ENCODE results near the gene HPS1.

HPS1 gene

DNA sequence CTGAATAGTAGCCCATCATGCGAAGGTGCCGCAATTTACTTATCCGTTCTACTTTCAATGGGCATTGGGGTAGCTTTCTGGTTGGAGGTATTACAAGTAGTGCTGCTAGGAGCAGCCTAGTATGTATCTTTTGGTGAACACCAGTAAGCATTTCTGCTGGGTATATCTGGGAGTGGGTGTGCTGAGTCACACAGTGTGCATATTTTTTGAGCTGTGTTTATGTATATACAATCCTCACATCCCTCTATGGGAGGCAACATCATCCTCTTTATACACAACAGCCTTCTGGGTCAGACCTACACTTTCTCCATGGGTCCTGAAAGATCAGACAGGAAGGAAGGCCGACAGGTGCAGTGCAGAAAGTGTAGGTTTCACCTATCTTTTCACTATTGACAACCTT lies 68.0 kb downstream of the HPS1 start:
- no peaks in the 10 kb centered on the region for H3K36me3 ChIP-seq (ENCODE audit: control insufficient read depth in 2 of 2, insufficient read depth in 2 of 2, low read length in 2 of 2)
- H3K9me3 ChIP-seq (ENCODE audit: control insufficient read depth in 2 of 2, low read length in 2 of 2): no peaks in the 10 kb centered on the region
- H3K4me1 ChIP-seq (ENCODE audit: control insufficient read depth in 2 of 2, insufficient read depth in 2 of 2, low read length in 2 of 2): no peaks in the 10 kb centered on the region
- no peaks in the 10 kb centered on the region for H3K27me3 ChIP-seq (ENCODE audit: control insufficient read depth in 2 of 2, insufficient read depth in 2 of 2, low read length in 2 of 2)
- H3K9ac ChIP-seq (ENCODE audit: low read depth in 1 of 2, low read length in 2 of 2): no peak overlapping the region
- no peak overlapping the region for H3K4me3 ChIP-seq (ENCODE audit: low read length in 2 of 2)
- H3K27ac ChIP-seq (ENCODE audit: low read depth in 2 of 2, low read length in 2 of 2): no peak overlapping the region

DNA sequence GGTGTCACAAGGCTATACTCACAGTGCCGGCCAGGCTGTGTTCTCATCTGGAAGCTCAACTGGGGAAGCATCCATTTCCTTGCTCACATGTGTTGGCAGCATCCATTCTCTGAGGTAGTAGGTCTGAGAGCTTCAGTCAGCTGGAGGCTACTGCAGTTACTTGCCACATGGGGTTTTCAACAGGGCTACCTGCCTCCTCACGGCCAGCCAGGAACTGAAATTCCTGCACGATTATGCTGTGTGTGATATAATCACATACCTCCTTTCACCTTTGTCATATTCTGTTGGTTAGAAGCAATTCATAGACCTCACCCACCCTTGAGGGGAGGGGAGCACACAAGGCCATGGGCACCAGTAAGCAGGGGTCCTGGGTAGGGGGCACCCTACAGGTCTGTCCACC lies 69.2 kb downstream of the HPS1 start:
- H3K36me3 ChIP-seq (ENCODE audit: control insufficient read depth in 2 of 2, insufficient read depth in 2 of 2, low read length in 2 of 2): no peaks in the 10 kb centered on the region
- no peak overlapping the region for H3K9ac ChIP-seq (ENCODE audit: low read depth in 1 of 2, low read length in 2 of 2)
- no peak overlapping the region for H3K27ac ChIP-seq (ENCODE audit: low read depth in 2 of 2, low read length in 2 of 2)
- H3K4me1 ChIP-seq (ENCODE audit: control insufficient read depth in 2 of 2, insufficient read depth in 2 of 2, low read length in 2 of 2): no peaks in the 10 kb centered on the region
- H3K4me3 ChIP-seq (ENCODE audit: low read length in 2 of 2): no peak overlapping the region
- no peaks in the 10 kb centered on the region for H3K27me3 ChIP-seq (ENCODE audit: control insufficient read depth in 2 of 2, insufficient read depth in 2 of 2, low read length in 2 of 2)
- no peaks in the 10 kb centered on the region for H3K9me3 ChIP-seq (ENCODE audit: control insufficient read depth in 2 of 2, low read length in 2 of 2)

DNA sequence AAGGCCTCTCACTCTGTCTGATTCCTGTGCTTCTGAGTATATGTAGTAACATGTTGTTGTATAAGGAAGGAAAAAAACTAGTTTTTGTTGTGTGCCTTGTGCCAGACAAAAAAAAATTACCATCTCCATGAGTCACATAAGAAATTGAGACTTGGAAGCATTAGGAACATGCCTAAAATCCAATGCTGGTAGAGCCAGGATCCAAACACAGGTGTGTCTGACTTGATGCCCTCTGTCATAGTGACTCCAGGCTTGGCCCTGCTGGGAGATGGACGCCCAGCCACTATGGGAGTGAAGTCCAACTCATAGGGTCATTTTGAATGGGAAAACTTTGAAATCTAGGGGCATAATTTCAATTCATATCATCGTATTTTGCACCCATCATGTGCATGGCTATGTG lies 69.7 kb downstream of the HPS1 start:
- Histone ChIP-seq H3K4me3 (ENCODE audit: low read length in 2 of 2) (no peak overlapping the region), H3K36me3 (ENCODE audit: control insufficient read depth in 2 of 2, insufficient read depth in 2 of 2, low read length in 2 of 2) (no peaks in the 10 kb centered on the region), H3K27ac (ENCODE audit: low read depth in 2 of 2, low read length in 2 of 2) (no peak overlapping the region), H3K9me3 (ENCODE audit: control insufficient read depth in 2 of 2, low read length in 2 of 2) (no peaks in the 10 kb centered on the region), H3K27me3 (ENCODE audit: control insufficient read depth in 2 of 2, insufficient read depth in 2 of 2, low read length in 2 of 2) (no peaks in the 10 kb centered on the region), H3K4me1 (ENCODE audit: control insufficient read depth in 2 of 2, insufficient read depth in 2 of 2, low read length in 2 of 2) (no peaks in the 10 kb centered on the region), H3K9ac (ENCODE audit: low read depth in 1 of 2, low read length in 2 of 2) (no peak overlapping the region)

DNA sequence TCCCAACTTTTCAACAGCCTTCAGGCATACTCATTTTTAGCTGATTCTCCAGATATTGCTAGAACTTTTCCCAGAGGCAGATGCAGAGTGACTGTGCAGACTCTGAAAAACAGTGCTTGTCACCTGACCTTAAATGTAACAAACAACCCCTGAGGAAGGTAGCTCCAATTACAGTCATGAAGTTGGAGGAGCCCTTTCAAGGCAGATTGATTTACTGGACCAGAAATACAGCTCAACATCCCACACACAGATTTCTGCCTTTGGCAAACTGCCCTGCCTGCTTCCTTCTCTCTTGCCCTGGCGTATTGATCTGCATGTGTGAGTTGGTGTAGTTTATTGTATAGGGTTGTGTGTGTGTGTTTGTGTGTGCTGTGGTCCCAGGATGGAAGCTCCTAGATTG lies 70.2 kb downstream of the HPS1 start:
- no peak overlapping the region for H3K27ac ChIP-seq (ENCODE audit: low read depth in 2 of 2, low read length in 2 of 2)
- H3K4me1 ChIP-seq (ENCODE audit: control insufficient read depth in 2 of 2, insufficient read depth in 2 of 2, low read length in 2 of 2): no peaks in the 10 kb centered on the region
- no peaks in the 10 kb centered on the region for H3K9me3 ChIP-seq (ENCODE audit: control insufficient read depth in 2 of 2, low read length in 2 of 2)
- H3K4me3 ChIP-seq (ENCODE audit: low read length in 2 of 2): no peak overlapping the region
- H3K9ac ChIP-seq (ENCODE audit: low read depth in 1 of 2, low read length in 2 of 2): no peak overlapping the region
- H3K36me3 ChIP-seq (ENCODE audit: control insufficient read depth in 2 of 2, insufficient read depth in 2 of 2, low read length in 2 of 2): no peaks in the 10 kb centered on the region
- no peaks in the 10 kb centered on the region for H3K27me3 ChIP-seq (ENCODE audit: control insufficient read depth in 2 of 2, insufficient read depth in 2 of 2, low read length in 2 of 2)

DNA sequence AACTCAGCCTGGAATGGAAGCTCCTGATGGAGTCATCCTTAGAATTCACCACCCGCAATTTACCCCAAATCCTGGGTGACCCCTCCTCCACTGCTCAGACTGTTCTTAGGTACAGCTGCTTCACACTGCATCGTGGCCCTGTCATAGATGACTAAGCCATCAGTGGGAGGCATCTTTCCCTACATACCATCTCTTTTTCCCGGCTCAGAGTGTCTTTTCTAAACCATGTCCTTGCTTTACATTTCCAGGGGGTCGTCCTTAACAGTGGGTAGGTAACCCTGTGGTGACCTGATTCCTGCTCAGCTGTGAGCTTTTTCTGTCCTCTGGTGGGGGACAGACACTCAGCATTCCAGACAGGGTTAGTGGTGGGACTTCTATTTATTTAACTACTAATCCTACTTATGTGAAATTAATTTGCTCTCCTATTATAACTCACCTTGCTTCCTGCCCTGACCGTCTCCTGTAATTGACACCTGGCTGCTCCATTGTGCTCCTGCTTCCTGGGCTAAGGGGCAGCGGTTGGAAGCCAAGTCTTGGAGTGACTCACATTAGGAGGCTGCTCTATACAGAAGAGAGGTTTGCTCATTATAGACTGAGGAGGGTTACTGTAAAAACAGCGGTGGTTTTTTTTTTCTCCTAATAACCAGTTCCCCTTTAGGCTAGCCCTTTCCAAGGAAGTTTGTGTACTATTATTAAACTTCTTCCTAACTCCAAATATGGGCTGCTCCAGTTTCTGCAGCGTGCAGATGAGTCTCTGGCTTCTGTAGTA lies 72.3 kb downstream of the HPS1 start:
- H3K9ac ChIP-seq (ENCODE audit: low read depth in 1 of 2, low read length in 2 of 2): no peak overlapping the region
- no peak overlapping the region for H3K27ac ChIP-seq (ENCODE audit: low read depth in 2 of 2, low read length in 2 of 2)
- H3K4me3 ChIP-seq (ENCODE audit: low read length in 2 of 2): no peak overlapping the region
- no peaks in the 10 kb centered on the region for H3K9me3 ChIP-seq (ENCODE audit: control insufficient read depth in 2 of 2, low read length in 2 of 2)
- H3K36me3 ChIP-seq (ENCODE audit: control insufficient read depth in 2 of 2, insufficient read depth in 2 of 2, low read length in 2 of 2): no peaks in the 10 kb centered on the region
- no peaks in the 10 kb centered on the region for H3K27me3 ChIP-seq (ENCODE audit: control insufficient read depth in 2 of 2, insufficient read depth in 2 of 2, low read length in 2 of 2)
- no peaks in the 10 kb centered on the region for H3K4me1 ChIP-seq (ENCODE audit: control insufficient read depth in 2 of 2, insufficient read depth in 2 of 2, low read length in 2 of 2)

DNA sequence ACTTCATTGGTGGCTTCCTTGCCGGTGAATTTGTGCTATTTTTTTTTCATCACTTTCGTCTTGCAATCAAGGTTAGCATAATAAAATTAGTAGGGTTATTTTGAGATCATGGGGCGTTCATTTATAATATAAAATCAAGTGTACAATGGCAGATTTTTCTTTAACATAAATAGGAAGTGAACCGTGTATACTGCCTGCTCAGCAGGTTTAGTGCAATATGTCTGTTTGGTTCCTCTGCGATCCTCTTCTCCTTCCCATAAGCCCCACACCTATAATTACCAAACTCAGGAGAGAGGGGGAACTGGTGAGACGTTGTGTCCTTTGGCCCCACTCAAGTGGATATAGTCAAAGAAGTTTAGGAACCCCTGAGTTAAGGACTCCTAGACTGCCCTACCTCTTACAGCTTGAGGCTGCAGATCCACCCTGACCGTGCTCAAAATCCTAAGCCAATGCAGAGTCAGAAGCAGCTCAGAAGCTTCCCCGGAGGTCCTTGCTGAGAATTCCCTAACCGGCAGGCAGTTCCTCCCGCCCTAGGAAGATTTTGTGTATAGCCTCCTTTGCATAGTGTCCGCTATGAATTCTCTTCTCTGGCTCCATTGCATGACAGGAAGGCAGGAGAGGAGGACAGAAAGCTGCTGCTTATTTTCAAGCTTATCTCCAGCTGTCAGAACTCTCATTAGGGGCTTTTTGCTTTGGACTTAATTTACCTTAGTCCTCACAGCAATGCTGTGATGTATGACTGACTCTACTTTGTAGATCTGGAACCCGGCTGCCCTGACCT lies 73.3 kb downstream of the HPS1 start:
- Histone ChIP-seq H3K27me3 (ENCODE audit: control insufficient read depth in 2 of 2, insufficient read depth in 2 of 2, low read length in 2 of 2) (no peaks in the 10 kb centered on the region), H3K9ac (ENCODE audit: low read depth in 1 of 2, low read length in 2 of 2) (no peak overlapping the region), H3K27ac (ENCODE audit: low read depth in 2 of 2, low read length in 2 of 2) (no peak overlapping the region), H3K9me3 (ENCODE audit: control insufficient read depth in 2 of 2, low read length in 2 of 2) (no peaks in the 10 kb centered on the region), H3K4me3 (ENCODE audit: low read length in 2 of 2) (no peak overlapping the region), H3K36me3 (ENCODE audit: control insufficient read depth in 2 of 2, insufficient read depth in 2 of 2, low read length in 2 of 2) (no peaks in the 10 kb centered on the region), H3K4me1 (ENCODE audit: control insufficient read depth in 2 of 2, insufficient read depth in 2 of 2, low read length in 2 of 2) (no peaks in the 10 kb centered on the region)

DNA sequence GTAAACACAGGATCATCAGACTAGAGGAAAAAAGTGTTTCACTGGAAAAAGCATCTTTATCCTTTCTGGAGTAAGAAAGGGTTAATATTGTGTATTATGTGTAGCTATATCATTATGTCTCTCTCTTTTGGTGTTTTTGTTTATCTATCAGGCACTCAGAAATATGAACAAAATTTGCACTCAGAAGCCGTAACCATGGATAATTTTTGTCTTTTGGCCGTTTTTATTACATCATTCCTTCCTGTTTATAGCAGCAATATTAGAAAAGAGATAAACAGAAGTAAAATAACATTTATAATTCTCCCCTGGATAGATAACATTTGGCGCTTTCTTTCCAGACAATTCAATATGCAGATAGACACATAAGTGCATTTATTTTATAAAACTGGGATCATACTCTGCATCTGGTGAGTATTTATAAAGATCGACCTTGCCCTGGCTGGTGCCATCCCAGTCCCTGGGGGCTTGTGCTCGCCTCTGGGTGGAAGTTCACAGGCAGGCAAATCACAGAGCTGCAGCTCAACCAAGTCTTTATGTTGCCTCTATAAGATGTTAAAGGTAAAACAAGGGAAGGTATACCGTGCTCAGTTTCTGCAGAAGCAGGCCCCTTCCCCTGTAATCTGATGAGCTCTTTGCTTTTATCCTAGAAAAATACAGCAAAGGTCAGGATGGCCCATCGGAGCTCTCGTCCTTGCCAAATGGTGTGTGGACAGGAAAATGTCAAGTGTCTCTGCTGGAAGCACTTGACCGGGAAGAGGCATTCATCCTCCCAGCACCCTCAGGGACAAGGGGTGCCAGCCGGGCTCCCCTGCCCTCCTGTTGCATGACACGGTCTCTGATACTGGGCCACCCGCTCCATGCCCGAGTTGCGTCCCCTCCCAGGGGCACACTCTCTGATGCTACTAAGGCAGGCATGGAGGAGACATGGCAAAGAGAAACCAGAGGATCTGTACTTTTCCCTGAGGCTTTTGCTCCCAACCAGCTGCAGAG lies 75.6 kb downstream of the HPS1 start:
- Histone ChIP-seq H3K27ac (ENCODE audit: low read depth in 2 of 2, low read length in 2 of 2) (no peak overlapping the region), H3K9me3 (ENCODE audit: control insufficient read depth in 2 of 2, low read length in 2 of 2) (no peaks in the 10 kb centered on the region), H3K9ac (ENCODE audit: low read depth in 1 of 2, low read length in 2 of 2) (no peak overlapping the region), H3K4me1 (ENCODE audit: control insufficient read depth in 2 of 2, insufficient read depth in 2 of 2, low read length in 2 of 2) (no peaks in the 10 kb centered on the region), H3K4me3 (ENCODE audit: low read length in 2 of 2) (no peak overlapping the region), H3K27me3 (ENCODE audit: control insufficient read depth in 2 of 2, insufficient read depth in 2 of 2, low read length in 2 of 2) (no peaks in the 10 kb centered on the region), H3K36me3 (ENCODE audit: control insufficient read depth in 2 of 2, insufficient read depth in 2 of 2, low read length in 2 of 2) (no peaks in the 10 kb centered on the region)

DNA sequence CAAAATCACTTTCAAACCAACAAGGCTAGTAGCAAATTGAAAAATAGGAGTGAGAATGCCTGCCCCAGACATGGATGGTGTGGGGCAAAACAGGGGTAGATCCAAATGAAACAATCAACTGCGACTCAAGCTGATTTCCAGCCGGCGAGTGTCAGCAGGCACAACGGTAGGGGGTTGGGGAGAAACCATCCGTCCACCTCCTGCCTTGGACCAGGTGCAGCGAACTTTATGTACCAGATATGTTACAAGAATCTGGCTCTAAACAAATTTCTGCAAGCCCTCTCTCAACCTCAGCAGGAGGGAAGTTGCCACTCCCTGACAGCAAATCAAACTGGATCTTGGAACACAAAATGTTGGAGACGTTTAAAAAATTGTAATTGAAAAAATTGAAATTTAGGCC lies 76.9 kb downstream of the HPS1 start:
- Histone ChIP-seq H3K9ac (ENCODE audit: low read depth in 1 of 2, low read length in 2 of 2) (no peak overlapping the region), H3K27ac (ENCODE audit: low read depth in 2 of 2, low read length in 2 of 2) (no peak overlapping the region), H3K4me3 (ENCODE audit: low read length in 2 of 2) (no peak overlapping the region), H3K27me3 (ENCODE audit: control insufficient read depth in 2 of 2, insufficient read depth in 2 of 2, low read length in 2 of 2) (no peaks in the 10 kb centered on the region), H3K36me3 (ENCODE audit: control insufficient read depth in 2 of 2, insufficient read depth in 2 of 2, low read length in 2 of 2) (no peaks in the 10 kb centered on the region), H3K9me3 (ENCODE audit: control insufficient read depth in 2 of 2, low read length in 2 of 2) (no peaks in the 10 kb centered on the region), H3K4me1 (ENCODE audit: control insufficient read depth in 2 of 2, insufficient read depth in 2 of 2, low read length in 2 of 2) (no peaks in the 10 kb centered on the region)

DNA sequence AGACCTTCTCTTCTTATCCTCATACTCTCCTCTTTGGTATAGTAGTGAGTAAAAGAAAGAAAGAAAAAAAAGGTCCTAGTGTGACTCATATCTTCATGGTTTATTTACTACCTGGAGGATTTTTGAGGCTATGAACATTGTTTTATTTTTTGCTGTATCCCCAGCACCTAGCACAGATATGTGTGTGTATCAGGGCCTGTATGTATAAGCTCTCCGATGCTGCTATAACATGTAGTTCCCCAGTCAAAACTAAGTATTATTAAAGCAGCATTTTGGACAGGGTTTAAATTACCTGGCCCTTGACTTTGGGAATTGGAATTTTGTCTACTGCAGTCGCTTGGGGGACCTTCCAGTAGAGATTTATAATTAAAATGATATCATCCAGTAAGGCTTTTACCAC lies 78.1 kb downstream of the HPS1 start:
- Histone ChIP-seq H3K27ac (ENCODE audit: low read depth in 2 of 2, low read length in 2 of 2) (no peak overlapping the region), H3K27me3 (ENCODE audit: control insufficient read depth in 2 of 2, insufficient read depth in 2 of 2, low read length in 2 of 2) (no peaks in the 10 kb centered on the region), H3K9me3 (ENCODE audit: control insufficient read depth in 2 of 2, low read length in 2 of 2) (no peaks in the 10 kb centered on the region), H3K4me3 (ENCODE audit: low read length in 2 of 2) (no peak overlapping the region), H3K4me1 (ENCODE audit: control insufficient read depth in 2 of 2, insufficient read depth in 2 of 2, low read length in 2 of 2) (no peaks in the 10 kb centered on the region), H3K36me3 (ENCODE audit: control insufficient read depth in 2 of 2, insufficient read depth in 2 of 2, low read length in 2 of 2) (no peaks in the 10 kb centered on the region), H3K9ac (ENCODE audit: low read depth in 1 of 2, low read length in 2 of 2) (no peak overlapping the region)

All from mucosa of rectum (tissue), 2 donors.